M059J (cell line): ENCODE results near the gene MYOZ1. TPM values are rescaled to one million over a fixed set of nuclear protein-coding genes. Genes with fewer than 3 reads are reported as not detected.
"Not testable (repeated sequence)": the region's sequence is repeated elsewhere in the genome, so short reads cannot be mapped to it uniquely, and the experiment has no call there.

Experiments used
- DNase-seq: peaks from one replicate; pipeline ENCODE4 v3.0.0-alpha.2; 2012; ENCODE audit warnings: low read depth
- total RNA-seq: library from RNA; depleted of rRNA; stranded (reverse); fragments of >200 nt; shearing (Covaris generic); gene quantifications from 2 replicates; pipeline ENCODE4 v1.2.3, GENCODE V29; 2014

Gene MYOZ1
- total RNA-seq, 1 experiment from 2014 or later, result 1.0 TPM

GRCh38 chr10:73647875-73648651 is 6.8 kb upstream of the MYOZ1 start:
- no peak for DNase-seq

- DNase-seq, result no peak
Observed at GRCh38 chr10:73647211-73647874, 6.1 kb upstream of the MYOZ1 start.

GRCh38 chr10:73646598-73647041 is 5.3 kb upstream of the MYOZ1 start:
- DNase-seq, result no peak

GRCh38 chr10:73645251-73645650 is 4.0 kb upstream of the MYOZ1 start:
- DNase-seq, result no peak

GRCh38 chr10:73644767-73645166 is 3.5 kb upstream of the MYOZ1 start:
- DNase-seq, result no peak

- peak; percentile 65 for DNase-seq
Observed at GRCh38 chr10:73644015-73644743, 2.9 kb upstream of the MYOZ1 start.

GRCh38 chr10:73643362-73643761 is 2.1 kb upstream of the MYOZ1 start:
- DNase-seq, result no peak

GRCh38 chr10:73639286-73639685 is 2.0 kb downstream of the MYOZ1 start:
- no peak for DNase-seq

GRCh38 chr10:73635781-73636180 is 5.5 kb downstream of the MYOZ1 start:
- DNase-seq, result no peak

- DNase-seq, result no peak
Observed at GRCh38 chr10:73634421-73634820, 6.9 kb downstream of the MYOZ1 start.

- DNase-seq, result no peak
Observed at GRCh38 chr10:73629165-73629564, 12.1 kb downstream of the MYOZ1 start.

- DNase-seq, result no peak
Observed at GRCh38 chr10:73628405-73628804, 12.9 kb downstream of the MYOZ1 start.

GRCh38 chr10:73627300-73627699 is 14.0 kb downstream of the MYOZ1 start:
- no peak for DNase-seq

- peak; percentile 98 for DNase-seq
Observed at GRCh38 chr10:73625884-73626752, 15.2 kb downstream of the MYOZ1 start.

GRCh38 chr10:73625004-73625883 is 16.0 kb downstream of the MYOZ1 start:
- peak; percentile 59 for DNase-seq

GRCh38 chr10:73623056-73623455 is 18.2 kb downstream of the MYOZ1 start:
- DNase-seq, result no peak

GRCh38 chr10:73620974-73621373 is 20.3 kb downstream of the MYOZ1 start:
- DNase-seq, result not testable (repeated sequence)

- not testable (repeated sequence) for DNase-seq
Observed at GRCh38 chr10:73617143-73617542, 24.1 kb downstream of the MYOZ1 start.

GRCh38 chr10:73614720-73615119 is 26.6 kb downstream of the MYOZ1 start:
- no peak for DNase-seq

GRCh38 chr10:73609116-73609515 is 32.2 kb downstream of the MYOZ1 start:
- DNase-seq, result no peak
